Vagina (tissue), 2 donors: ENCODE data around the gene BCAS3.

ENCODE experiments used
- CTCF ChIP-seq, 3 experiments: fragments of 450-650 bp in 2 of 3; fragments of 200-600 bp in 1 of 3; sonication (generic) in 1 of 3; IDR thresholded peaks; one replicate each; pipeline ENCODE4 v1.5.1; 2017 to 2019; ENCODE audit warnings: antibody characterized with exemption in 3 of 3, mild to moderate bottlenecking in 2 of 3, moderate library complexity in 2 of 3
- POLR2A ChIP-seq, 2 donors: fragments of 450-650 bp; IDR thresholded peaks; one replicate each; pipeline ENCODE4 v1.6.1; 2017; ENCODE audit warnings: antibody characterized with exemption in 2 of 2, mild to moderate bottlenecking in 2 of 2, moderate library complexity in 2 of 2

GRCh38 chr17:61392679-61393078 is 715.0 kb downstream of the BCAS3 start:
- TF ChIP-seq POLR2A (IDR thresholded peaks at IDR 0.05) (no peak), CTCF (IDR thresholded peaks at IDR 0.05) (no peak)
